Hypothalamus (tissue), 51 donors: ENCODE data around the gene DNM3.
"Not testable (repeated sequence)": the region's sequence is repeated elsewhere in the genome, so short reads cannot be mapped to it uniquely, and the experiment has no call there.

Experiments
- DNase-seq, 51 donors: peaks; one replicate each; lab custom pipeline; 2025; lab: John Stamatoyannopoulos, UW

The DNM3 gene

GRCh38 chr1:172005856-172006255, 164.6 kb downstream of the DNM3 start:
- no peak for DNase-seq

GRCh38 chr1:172006660-172007059, 165.4 kb downstream of the DNM3 start:
- no peak for DNase-seq

GRCh38 chr1:172018727-172019311, 177.5 kb downstream of the DNM3 start:
- no peak for DNase-seq

- no peak for DNase-seq
These were observed 178.7 kb downstream of the DNM3 start for GRCh38 chr1:172019976-172020375.

GRCh38 chr1:172024516-172024915, 183.2 kb downstream of the DNM3 start:
- no peak for DNase-seq

- DNase-seq, result not testable (repeated sequence)
These were observed 183.8 kb downstream of the DNM3 start for GRCh38 chr1:172024944-172025738.

GRCh38 chr1:172040466-172040865, 199.2 kb downstream of the DNM3 start:
- DNase-seq, result no peak

GRCh38 chr1:172041102-172041501, 199.8 kb downstream of the DNM3 start:
- no peak for DNase-seq

GRCh38 chr1:172041742-172042141, 200.4 kb downstream of the DNM3 start:
- no peak for DNase-seq

GRCh38 chr1:172043900-172044299, 202.6 kb downstream of the DNM3 start:
- no peak for DNase-seq

GRCh38 chr1:172051898-172052297, 210.6 kb downstream of the DNM3 start:
- no peak for DNase-seq

- DNase-seq, result no peak
These were observed 212.9 kb downstream of the DNM3 start for GRCh38 chr1:172054172-172054571.

GRCh38 chr1:172055816-172056419, 214.6 kb downstream of the DNM3 start:
- not testable (repeated sequence) for DNase-seq

GRCh38 chr1:172068334-172068733, 227.0 kb downstream of the DNM3 start:
- DNase-seq, result no peak

- DNase-seq, result peak in 1 of 51 donors; percentile 3
These were observed 227.8 kb downstream of the DNM3 start for GRCh38 chr1:172069051-172069450.

- DNase-seq, result no peak
These were observed 228.2 kb downstream of the DNM3 start for GRCh38 chr1:172069534-172069933.

GRCh38 chr1:172070055-172070454, 228.8 kb downstream of the DNM3 start:
- DNase-seq, result no peak

GRCh38 chr1:172071746-172072145, 230.4 kb downstream of the DNM3 start:
- DNase-seq, result no peak

- not testable (repeated sequence) for DNase-seq
These were observed 238.6 kb downstream of the DNM3 start for GRCh38 chr1:172079859-172080258.

- DNase-seq, result no peak
These were observed 241.9 kb downstream of the DNM3 start for GRCh38 chr1:172083191-172083590.

GRCh38 chr1:172084876-172085275, 243.6 kb downstream of the DNM3 start:
- no peak for DNase-seq

- no peak for DNase-seq
These were observed 244.0 kb downstream of the DNM3 start for GRCh38 chr1:172085317-172085716.
